ENCODE measurements around the gene ABCG1.

The ABCG1 gene

GRCh38 chr21:42272109-42272962 is 53.4 kb downstream of the ABCG1 start:
- DNase-seq (ENCODE audit: low read depth) = no peak

DNA sequence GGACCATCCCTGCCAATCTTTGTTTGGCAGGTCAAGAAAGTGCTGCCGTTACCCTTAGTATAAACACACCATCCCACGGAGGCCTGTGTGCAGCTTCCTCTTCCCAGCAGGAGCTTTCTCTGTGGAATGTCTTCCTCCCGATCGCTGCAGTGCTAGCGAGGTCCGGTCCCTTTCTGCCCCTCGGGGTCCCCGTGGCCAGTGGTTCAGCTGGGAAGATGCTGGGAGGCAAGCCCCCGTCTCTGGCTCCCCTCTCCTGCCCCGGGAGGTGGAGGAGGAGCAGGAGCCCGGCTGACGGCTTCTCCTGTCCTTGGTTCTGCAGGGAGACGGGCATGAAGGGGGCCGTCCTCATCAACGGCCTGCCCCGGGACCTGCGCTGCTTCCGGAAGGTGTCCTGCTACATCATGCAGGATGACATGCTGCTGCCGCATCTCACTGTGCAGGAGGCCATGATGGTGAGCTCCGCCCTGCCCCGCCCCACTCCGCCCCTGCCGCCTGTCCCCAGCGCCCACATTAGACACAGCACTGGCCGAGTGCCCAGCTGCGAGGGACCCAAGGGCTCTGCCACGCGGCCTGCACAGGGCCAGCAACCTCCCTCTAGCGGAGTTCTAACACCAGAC is 54.2 kb downstream of the ABCG1 start:
- DNase-seq (ENCODE audit: low read depth) = no peak

DNA sequence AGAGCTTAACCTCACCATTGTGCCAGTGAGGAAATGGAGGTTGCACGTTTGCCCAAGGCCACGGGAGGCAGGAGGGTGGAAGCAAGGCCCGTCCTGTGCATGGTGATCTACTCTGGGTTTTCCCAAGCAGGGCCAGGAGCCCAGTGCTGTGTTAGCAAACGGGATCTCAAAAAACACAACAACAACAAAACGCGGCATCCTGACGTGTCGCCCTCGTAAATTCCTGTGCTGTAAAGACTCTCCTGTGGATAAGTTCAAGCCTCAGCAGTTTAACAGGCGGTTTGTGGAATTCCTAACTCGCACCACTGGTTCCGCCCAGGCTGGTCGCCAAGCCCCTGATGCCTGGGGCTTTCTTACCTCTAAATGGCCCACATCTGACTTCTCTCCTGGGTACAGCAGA is 57.1 kb downstream of the ABCG1 start:
- no peak for DNase-seq (ENCODE audit: low read depth)

- DNase-seq (ENCODE audit: low read depth) = no peak
These were observed 57.7 kb downstream of the ABCG1 start for GRCh38 chr21:42276526-42277154.

- DNase-seq (ENCODE audit: low read depth) = no peak
These were observed 58.7 kb downstream of the ABCG1 start for GRCh38 chr21:42277593-42277992.

DNA sequence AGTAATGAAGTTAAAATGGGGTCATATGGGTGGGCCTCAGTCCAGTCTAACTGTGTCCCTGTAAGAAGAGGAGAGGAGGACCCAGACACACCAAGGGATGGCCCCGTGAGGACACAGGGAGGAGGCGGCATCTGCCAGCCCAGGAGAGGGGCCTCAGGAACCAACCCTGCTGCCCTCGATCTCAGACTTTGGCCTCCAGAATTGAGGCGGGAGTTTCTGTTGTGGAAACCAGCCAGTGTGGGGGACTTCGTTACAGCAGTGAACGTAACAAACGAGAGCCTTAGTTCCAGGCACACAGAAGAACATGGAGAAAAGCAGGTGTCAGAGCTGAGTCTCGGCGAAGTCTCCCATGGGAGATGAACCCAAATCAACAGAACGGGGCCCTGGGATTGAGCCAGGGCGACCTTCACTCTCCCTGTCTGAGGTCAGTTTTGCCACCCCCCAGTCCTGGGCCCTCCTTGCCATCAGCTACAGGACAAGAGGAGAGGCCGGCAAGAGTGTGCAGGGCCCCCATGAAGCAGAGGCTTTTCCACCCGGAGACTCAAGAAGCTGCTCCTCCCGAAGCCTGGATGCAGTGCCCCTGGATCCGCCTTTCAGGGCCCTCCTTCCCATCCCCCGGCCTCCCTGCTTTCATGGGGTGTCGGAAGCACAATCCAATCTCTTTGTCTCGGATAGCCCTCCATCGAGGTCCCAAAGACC is 59.7 kb downstream of the ABCG1 start:
- DNase-seq (ENCODE audit: low read depth) = no peak

- DNase-seq (ENCODE audit: low read depth) = no peak
These were observed 60.5 kb downstream of the ABCG1 start for GRCh38 chr21:42279341-42279871.

DNA sequence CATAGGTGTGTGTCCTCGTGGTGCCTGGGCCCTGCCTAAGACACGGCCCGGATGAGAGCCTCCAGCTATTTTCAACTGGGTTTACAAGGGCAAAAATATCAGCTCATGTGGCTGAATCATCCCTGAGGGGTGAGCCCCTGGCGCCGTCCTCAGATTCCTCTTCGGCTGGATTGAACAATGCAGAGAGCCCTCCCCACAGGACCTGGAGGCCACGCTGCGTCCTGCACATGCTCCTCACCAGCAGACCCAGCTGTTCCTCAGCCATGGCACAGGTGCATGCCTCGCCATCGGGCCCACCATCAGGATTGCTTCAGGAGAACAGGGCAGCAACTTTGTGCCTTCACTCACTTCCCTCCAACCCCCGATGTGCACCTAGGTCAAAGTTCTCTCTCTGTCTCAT is 60.9 kb downstream of the ABCG1 start:
- DNase-seq (ENCODE audit: low read depth) = no peak

DNA sequence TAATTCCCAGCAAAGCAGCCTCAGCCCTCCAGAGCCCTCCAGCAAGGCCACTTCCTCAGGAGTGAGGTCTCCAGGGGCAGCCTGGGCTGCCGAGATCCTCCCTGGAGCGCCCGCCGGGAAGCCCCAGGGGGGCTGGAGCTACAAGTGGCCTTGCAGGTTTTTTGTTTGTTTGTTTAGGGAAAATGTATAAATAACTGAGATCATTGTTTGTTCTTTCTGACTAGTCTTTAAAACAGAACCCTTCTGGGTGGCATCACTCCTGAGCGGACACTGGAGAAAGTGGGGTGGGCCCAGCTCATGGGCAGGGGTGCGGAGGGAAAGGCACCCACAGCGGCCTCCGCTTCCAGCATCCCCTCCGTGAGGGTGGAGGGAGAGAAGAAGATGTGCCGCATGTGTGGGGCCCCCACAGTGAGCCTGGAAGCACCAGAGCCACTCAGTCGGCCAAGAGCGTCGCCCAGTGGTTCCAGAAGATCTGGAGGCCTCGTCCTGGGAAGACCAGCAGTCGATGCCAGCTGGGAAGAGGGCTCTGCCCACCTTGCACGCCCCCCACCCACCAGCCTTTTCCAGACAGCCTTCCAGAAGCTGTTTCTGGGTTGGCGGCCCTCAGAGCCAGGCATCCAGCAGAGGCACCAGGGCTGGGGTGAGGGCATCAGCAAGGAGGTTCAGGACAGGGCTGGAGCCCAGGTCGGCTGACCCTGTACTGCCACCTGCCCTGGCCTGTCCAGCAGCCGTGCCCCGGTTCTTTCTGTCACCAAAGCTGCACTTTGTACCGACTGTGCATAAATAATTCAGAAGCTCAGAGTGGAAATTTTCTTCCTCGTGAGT is 61.6 kb downstream of the ABCG1 start:
- DNase-seq (ENCODE audit: low read depth) = no peak

- DNase-seq (ENCODE audit: low read depth) = no peak
These were observed 62.3 kb downstream of the ABCG1 start for GRCh38 chr21:42281181-42281680.

DNA sequence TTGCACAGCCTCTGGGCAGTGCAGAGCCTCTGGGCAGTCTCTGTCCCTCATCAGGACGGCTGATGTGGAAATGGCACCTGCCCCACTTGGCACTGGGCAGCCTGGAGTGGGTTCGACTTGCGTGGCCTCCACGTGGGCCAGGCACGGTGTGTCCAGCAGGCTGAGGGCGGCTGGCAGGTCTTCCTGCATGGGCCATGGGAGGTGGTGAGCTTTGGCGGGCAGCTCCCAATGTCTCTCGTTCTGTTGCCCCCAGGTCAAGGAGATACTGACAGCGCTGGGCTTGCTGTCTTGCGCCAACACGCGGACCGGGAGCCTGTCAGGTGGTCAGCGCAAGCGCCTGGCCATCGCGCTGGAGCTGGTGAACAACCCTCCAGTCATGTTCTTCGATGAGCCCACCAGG is 63.1 kb downstream of the ABCG1 start:
- no peak for DNase-seq (ENCODE audit: low read depth)

GRCh38 chr21:42282715-42283114 is 63.8 kb downstream of the ABCG1 start:
- DNase-seq (ENCODE audit: low read depth) = no peak

DNA sequence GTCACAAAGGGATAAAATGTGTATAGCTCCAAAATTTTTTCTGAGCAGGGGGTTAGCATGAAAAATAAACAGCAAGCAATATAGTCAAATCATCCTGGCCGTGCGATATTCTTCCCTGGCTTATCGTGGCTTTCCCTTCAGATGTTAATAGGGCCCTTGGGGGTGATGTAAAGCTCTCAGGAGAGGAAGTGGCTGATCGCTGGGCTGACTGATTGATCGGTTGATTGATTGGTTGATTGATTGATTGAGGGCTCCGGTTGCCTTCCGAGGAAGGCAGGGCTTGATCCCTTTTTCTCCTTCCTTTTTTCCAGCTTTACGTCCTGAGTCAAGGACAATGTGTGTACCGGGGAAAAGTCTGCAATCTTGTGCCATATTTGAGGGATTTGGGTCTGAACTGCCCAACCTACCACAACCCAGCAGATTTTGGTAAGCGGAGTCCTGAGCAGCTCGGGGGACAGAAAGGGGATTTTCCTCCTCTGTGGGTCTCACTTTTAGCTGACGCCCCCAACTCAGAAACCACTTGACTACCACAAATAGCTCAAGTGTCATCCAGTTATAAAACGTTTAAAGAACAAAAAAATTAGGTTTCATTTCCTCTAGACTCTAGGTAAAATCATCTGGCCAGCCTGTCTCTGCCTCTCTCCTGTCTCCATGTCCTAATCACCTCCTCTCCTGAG is 66.8 kb downstream of the ABCG1 start:
- no peak for DNase-seq (ENCODE audit: low read depth)

GRCh38 chr21:42286416-42286815 is 67.5 kb downstream of the ABCG1 start:
- DNase-seq (ENCODE audit: low read depth) = no peak

DNA sequence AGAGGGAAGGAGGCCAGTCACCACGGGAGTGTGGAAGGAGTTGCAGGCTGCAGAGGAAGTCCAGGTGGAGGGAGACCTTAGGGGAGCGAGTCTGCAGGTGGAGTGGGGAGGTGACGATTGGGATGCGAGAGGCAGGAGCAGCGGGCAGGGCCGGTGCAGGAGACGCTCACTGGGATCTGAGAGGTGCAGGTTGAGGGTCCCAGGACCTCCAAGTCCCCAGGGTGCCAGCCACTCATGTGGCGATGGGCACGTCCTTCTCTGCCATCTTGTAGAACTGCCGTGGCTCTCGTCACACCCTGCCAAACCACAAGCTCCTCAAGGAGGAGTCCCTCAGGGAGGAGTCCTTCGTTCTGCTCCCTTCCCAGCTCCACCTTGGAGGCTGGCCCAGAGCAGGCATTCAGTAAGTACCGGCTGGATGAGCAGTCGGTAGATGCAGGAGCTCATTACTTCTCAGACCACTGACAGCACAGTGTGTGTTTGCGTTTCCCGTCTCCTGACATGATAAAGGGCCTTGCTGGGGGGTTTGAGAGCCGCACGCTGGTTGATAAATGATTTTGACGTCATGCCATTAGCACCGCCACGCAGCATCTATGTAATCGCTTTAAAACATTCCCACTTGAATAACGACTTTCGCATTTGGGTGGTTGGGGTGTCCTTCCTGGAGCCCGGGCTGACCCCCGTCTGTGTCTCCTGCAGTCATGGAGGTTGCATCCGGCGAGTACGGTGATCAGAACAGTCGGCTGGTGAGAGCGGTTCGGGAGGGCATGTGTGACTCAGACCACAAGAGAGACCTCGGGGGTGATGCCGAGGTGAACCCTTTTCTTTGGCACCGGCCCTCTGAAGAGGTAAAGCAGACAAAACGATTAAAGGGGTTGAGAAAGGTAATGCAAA is 68.5 kb downstream of the ABCG1 start:
- DNase-seq (ENCODE audit: low read depth) = no peak

DNA sequence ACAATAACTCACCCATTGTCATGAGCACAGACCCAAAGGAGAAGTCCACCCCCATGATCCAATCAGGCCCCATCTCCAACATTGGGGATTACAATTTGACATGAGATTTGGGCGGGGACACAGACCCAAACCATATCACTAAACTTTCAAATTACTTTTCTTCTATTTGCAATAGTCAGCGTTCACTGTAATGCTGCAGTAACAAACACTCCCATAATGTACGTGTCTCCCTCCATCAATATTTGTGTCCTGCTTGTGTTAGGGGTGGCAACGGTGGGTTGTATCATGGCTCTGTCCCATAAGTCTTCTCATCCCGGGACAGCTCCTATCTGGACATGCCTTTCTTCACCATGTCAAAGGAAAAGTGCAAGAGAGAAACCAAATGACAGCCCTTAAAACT is 70.0 kb downstream of the ABCG1 start:
- DNase-seq (ENCODE audit: low read depth) = no peak

DNA sequence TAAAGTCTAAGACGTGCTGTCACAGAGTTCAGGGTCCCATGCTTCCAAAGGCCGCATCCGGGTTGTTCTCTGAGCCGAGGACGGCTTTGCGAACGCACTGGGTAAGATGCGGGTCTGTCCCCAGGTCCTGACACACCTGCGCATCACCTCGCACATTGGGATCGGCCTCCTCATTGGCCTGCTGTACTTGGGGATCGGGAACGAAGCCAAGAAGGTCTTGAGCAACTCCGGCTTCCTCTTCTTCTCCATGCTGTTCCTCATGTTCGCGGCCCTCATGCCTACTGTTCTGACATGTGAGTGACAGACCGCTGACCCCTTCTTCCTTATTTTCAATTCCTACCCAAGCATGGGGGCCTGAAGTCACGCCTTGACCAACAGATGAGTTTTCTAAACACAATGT is 71.0 kb downstream of the ABCG1 start:
- no peak for DNase-seq (ENCODE audit: low read depth)

DNA sequence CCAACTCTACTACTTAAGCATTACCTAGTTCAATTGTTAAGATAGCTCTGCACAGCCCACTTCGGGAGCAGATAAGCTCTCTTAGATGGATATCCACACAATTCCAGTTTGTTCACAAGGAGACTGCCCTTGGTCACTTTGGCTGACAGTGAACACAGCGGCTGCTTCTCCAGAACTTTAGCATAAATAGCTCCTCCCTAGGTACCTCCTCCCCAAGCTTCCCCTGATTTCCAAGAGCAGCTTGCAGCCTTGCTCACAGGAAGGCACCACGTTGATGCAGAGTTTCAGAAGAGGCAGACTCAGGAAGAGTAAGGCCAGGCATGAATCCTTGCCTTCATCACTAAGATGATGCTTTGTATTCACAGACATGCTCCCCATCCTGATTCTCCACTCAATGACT is 71.6 kb downstream of the ABCG1 start:
- no peak for DNase-seq (ENCODE audit: low read depth)

- DNase-seq (ENCODE audit: low read depth) = no peak
These were observed 72.2 kb downstream of the ABCG1 start for GRCh38 chr21:42291003-42291750.

Data from stimulated activated CD8-positive, alpha-beta memory T cell treated with anti-CD3 and anti-CD28 coated beads, Interleukin-7, amount 100 ng/mL, for 24 hours (primary cell).